Activated naive CD8-positive, alpha-beta T cell treated with anti-CD3 and anti-CD28 coated beads, Interleukin-2, amount 50 U/mL, for 24 hours (primary cell): ENCODE data around the gene RFTN1.

Experiments used
- ATAC-seq: fragments of 150-1000 bp; cut with Tn5 transposase; one replicate; pipeline ENCODE4 v1.10.0; 2021
- DNase-seq: peaks from one replicate; pipeline ENCODE4 v3.0.0; 2021
- H3K27ac Mint-ChIP-seq: one replicate; pipeline ENCODE4 v1.8.0; 2021; ENCODE audit warnings: mild to moderate bottlenecking, mixed read lengths
- H3K27me3 Mint-ChIP-seq: one replicate; pipeline ENCODE4 v1.8.0; 2021; ENCODE audit warnings: mixed read lengths
- H3K36me3 Mint-ChIP-seq: one replicate; pipeline ENCODE4 v1.8.0; 2021; ENCODE audit warnings: low read depth, mixed read lengths
- H3K4me1 Mint-ChIP-seq: one replicate; pipeline ENCODE4 v1.8.0; 2021; ENCODE audit warnings: mixed read lengths
- H3K4me3 Mint-ChIP-seq: one replicate; pipeline ENCODE4 v1.8.0; 2021; ENCODE audit warnings: mild to moderate bottlenecking, moderate library complexity, mixed read lengths
- H3K9me3 Mint-ChIP-seq: one replicate; pipeline ENCODE4 v1.8.0; 2021; ENCODE audit warnings: mixed read lengths

The RFTN1 gene

GRCh38 chr3:16286161-16286560 lies 227.3 kb downstream of the RFTN1 start:
- ATAC-seq, result peak; percentile 95
- DNase-seq, result peak; percentile 57
- H3K36me3 Mint-ChIP-seq, result peaks cover 59% of the 10 kb centered on the region

GRCh38 chr3:16284633-16285032 lies 228.9 kb downstream of the RFTN1 start:
- DNase-seq (no peak), ATAC-seq (no peak)
- Mint-ChIP-seq H3K27ac (peak overlapping the region; percentile 93), H3K4me3 (peak overlapping the region; percentile 35), H3K4me1 (peaks cover 60% of the 10 kb centered on the region), H3K27me3 (no peaks in the 10 kb centered on the region), H3K9me3 (no peaks in the 10 kb centered on the region), H3K36me3 (peaks cover 55% of the 10 kb centered on the region)

More at GRCh38 chr3:16286161-16286560, 227.3 kb downstream of the RFTN1 start:
- H3K4me1 Mint-ChIP-seq, result peaks cover 76% of the 10 kb centered on the region
- H3K27ac Mint-ChIP-seq, result peak overlapping the region; percentile 93
- peak overlapping the region; percentile 82 for H3K4me3 Mint-ChIP-seq
- H3K9me3 Mint-ChIP-seq, result no peaks in the 10 kb centered on the region
- no peaks in the 10 kb centered on the region for H3K27me3 Mint-ChIP-seq

- Mint-ChIP-seq H3K36me3 (peaks cover 36% of the 10 kb centered on the region), H3K9me3 (no peaks in the 10 kb centered on the region), H3K4me3 (no peak overlapping the region), H3K27me3 (no peaks in the 10 kb centered on the region), H3K27ac (no peak overlapping the region), H3K4me1 (peaks cover 21% of the 10 kb centered on the region)
- DNase-seq (no peak), ATAC-seq (no peak)
Measured at GRCh38 chr3:16280671-16281070, 232.8 kb downstream of the RFTN1 start.

- H3K4me3 Mint-ChIP-seq, result no peak overlapping the region
- H3K4me1 Mint-ChIP-seq, result peaks cover 6% of the 10 kb centered on the region
- H3K9me3 Mint-ChIP-seq, result no peaks in the 10 kb centered on the region
- DNase-seq, result no peak
- peaks cover 32% of the 10 kb centered on the region for H3K36me3 Mint-ChIP-seq
- no peak for ATAC-seq
- H3K27ac Mint-ChIP-seq, result no peak overlapping the region
- no peaks in the 10 kb centered on the region for H3K27me3 Mint-ChIP-seq
Measured at GRCh38 chr3:16279010-16279801, 234.3 kb downstream of the RFTN1 start.

- Mint-ChIP-seq H3K27ac (no peak overlapping the region), H3K27me3 (no peaks in the 10 kb centered on the region), H3K36me3 (peaks cover 27% of the 10 kb centered on the region), H3K4me3 (no peak overlapping the region), H3K4me1 (no peaks in the 10 kb centered on the region), H3K9me3 (no peaks in the 10 kb centered on the region)
- DNase-seq, result no peak
- no peak for ATAC-seq
Measured at GRCh38 chr3:16277471-16277870, 236.0 kb downstream of the RFTN1 start.

- no peak for ATAC-seq
- Mint-ChIP-seq H3K9me3 (no peaks in the 10 kb centered on the region), H3K27ac (no peak overlapping the region), H3K4me3 (no peak overlapping the region), H3K4me1 (no peaks in the 10 kb centered on the region), H3K27me3 (no peaks in the 10 kb centered on the region), H3K36me3 (peaks cover 42% of the 10 kb centered on the region)
- no peak for DNase-seq
Measured at GRCh38 chr3:16273867-16274266, 239.6 kb downstream of the RFTN1 start.

GRCh38 chr3:16272588-16272987 lies 240.9 kb downstream of the RFTN1 start:
- no peak overlapping the region for H3K27ac Mint-ChIP-seq
- no peaks in the 10 kb centered on the region for H3K27me3 Mint-ChIP-seq
- DNase-seq (no peak), ATAC-seq (no peak)
- H3K9me3 Mint-ChIP-seq, result no peaks in the 10 kb centered on the region
- H3K36me3 Mint-ChIP-seq, result peaks cover 40% of the 10 kb centered on the region
- H3K4me3 Mint-ChIP-seq, result no peak overlapping the region
- peaks cover 7% of the 10 kb centered on the region for H3K4me1 Mint-ChIP-seq

GRCh38 chr3:16270855-16271254 lies 242.6 kb downstream of the RFTN1 start:
- Mint-ChIP-seq H3K27ac (no peak overlapping the region), H3K4me1 (peaks cover 24% of the 10 kb centered on the region), H3K9me3 (no peaks in the 10 kb centered on the region), H3K27me3 (no peaks in the 10 kb centered on the region), H3K36me3 (peaks cover 36% of the 10 kb centered on the region), H3K4me3 (no peak overlapping the region)
- ATAC-seq (no peak), DNase-seq (no peak)

GRCh38 chr3:16266714-16267113 lies 246.8 kb downstream of the RFTN1 start:
- Mint-ChIP-seq H3K27me3 (peaks cover 2% of the 10 kb centered on the region), H3K9me3 (no peaks in the 10 kb centered on the region), H3K4me1 (peaks cover 32% of the 10 kb centered on the region), H3K36me3 (peaks cover 25% of the 10 kb centered on the region), H3K27ac (no peak overlapping the region), H3K4me3 (peak overlapping the region; percentile 92)
- ATAC-seq, result no peak
- no peak for DNase-seq
